ENCODE results near the gene SRGAP3. TPM values are rescaled to one million over a fixed set of nuclear protein-coding genes. Genes with fewer than 3 reads are reported as not detected.

The SRGAP3 gene
- total RNA-seq, 1 experiment from 2014 or later = 17.9 TPM

DNA sequence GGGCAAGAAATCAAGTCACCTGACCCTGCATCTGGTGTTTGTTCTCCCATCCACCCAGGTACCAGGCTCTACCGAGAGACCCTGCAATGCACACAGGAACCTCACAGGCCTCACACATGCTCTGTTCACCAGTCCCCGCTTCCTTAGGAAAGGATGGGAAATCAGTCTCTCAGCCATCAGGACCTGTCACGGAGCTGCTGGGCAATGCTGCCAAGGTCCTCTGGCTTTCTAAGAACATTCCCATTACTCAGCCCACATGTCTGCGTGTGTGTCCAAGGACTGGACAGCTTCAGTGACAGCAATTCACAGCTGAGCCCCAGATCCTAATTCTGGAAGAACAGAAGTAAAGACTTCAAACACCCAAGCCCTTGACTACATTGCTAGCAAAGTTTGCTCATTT, 6.5 kb upstream of the SRGAP3 start:
- peaks cover 10% of the 10 kb centered on the region for H3K9me3 Mint-ChIP-seq
- DNase-seq (ENCODE audit: low spot score) (no peak), ATAC-seq (no peak)
- no peaks in the 10 kb centered on the region for H3K36me3 Mint-ChIP-seq
- no peak overlapping the region for H3K27ac Mint-ChIP-seq
- H3K4me3 Mint-ChIP-seq = no peak overlapping the region
- ChIA-PET CTCF (interaction anchor here (0.8 to 1.0 kb wide), 3 partner anchors 46 to 268 kb away, joined by 3 to 4 read pairs (median 3); no protein-coding TSS in a partner anchor), POLR2A (no interaction called here)
- peaks cover 10% of the 10 kb centered on the region for H3K4me1 Mint-ChIP-seq
- peaks cover 5% of the 10 kb centered on the region; the same call in 1 of the 2 replicates for H3K27me3 Mint-ChIP-seq (ENCODE audit: low read depth)
- TF ChIP-seq ATF1 (CRISPR knock-in tag; IDR thresholded peaks at IDR 0.05) = no peak
- no peak for TF ChIP-seq FOXJ3 (CRISPR knock-in tag; IDR thresholded peaks at IDR 0.05; ENCODE audit: borderline replicate concordance)
- no peak for TF ChIP-seq CREB1 (CRISPR knock-in tag; IDR thresholded peaks at IDR 0.05)
- TF ChIP-seq GTF2I (CRISPR knock-in tag; conservative IDR thresholded peaks at IDR 0.05) = no peak
- no peak for TF ChIP-seq ZNF532 (CRISPR knock-in tag; IDR thresholded peaks at IDR 0.05; ENCODE audit: borderline replicate concordance)
- TF ChIP-seq ZNF317 (CRISPR knock-in tag; IDR thresholded peaks at IDR 0.05; ENCODE audit: borderline replicate concordance, low read depth) = no peak
- TF ChIP-seq AR (CRISPR knock-in tag; IDR thresholded peaks at IDR 0.05) = no peak
- TF ChIP-seq, protein P1, sequence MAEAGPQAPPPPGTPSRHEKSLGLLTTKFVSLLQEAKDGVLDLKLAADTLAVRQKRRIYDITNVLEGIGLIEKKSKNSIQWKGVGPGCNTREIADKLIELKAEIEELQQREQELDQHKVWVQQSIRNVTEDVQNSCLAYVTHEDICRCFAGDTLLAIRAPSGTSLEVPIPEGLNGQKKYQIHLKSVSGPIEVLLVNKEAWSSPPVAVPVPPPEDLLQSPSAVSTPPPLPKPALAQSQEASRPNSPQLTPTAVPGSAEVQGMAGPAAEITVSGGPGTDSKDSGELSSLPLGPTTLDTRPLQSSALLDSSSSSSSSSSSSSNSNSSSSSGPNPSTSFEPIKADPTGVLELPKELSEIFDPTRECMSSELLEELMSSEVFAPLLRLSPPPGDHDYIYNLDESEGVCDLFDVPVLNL (CRISPR knock-in tag; IDR thresholded peaks at IDR 0.05; ENCODE audit: borderline replicate concordance, low read depth) = no peak
- no peak for TF ChIP-seq TEAD1 (CRISPR knock-in tag; IDR thresholded peaks at IDR 0.05)
- no peak for TF ChIP-seq TEAD4 (CRISPR knock-in tag; IDR thresholded peaks at IDR 0.05)
- TF ChIP-seq PREB (CRISPR knock-in tag; IDR thresholded peaks at IDR 0.05; ENCODE audit: borderline replicate concordance) = no peak
- TF ChIP-seq, protein P2, sequence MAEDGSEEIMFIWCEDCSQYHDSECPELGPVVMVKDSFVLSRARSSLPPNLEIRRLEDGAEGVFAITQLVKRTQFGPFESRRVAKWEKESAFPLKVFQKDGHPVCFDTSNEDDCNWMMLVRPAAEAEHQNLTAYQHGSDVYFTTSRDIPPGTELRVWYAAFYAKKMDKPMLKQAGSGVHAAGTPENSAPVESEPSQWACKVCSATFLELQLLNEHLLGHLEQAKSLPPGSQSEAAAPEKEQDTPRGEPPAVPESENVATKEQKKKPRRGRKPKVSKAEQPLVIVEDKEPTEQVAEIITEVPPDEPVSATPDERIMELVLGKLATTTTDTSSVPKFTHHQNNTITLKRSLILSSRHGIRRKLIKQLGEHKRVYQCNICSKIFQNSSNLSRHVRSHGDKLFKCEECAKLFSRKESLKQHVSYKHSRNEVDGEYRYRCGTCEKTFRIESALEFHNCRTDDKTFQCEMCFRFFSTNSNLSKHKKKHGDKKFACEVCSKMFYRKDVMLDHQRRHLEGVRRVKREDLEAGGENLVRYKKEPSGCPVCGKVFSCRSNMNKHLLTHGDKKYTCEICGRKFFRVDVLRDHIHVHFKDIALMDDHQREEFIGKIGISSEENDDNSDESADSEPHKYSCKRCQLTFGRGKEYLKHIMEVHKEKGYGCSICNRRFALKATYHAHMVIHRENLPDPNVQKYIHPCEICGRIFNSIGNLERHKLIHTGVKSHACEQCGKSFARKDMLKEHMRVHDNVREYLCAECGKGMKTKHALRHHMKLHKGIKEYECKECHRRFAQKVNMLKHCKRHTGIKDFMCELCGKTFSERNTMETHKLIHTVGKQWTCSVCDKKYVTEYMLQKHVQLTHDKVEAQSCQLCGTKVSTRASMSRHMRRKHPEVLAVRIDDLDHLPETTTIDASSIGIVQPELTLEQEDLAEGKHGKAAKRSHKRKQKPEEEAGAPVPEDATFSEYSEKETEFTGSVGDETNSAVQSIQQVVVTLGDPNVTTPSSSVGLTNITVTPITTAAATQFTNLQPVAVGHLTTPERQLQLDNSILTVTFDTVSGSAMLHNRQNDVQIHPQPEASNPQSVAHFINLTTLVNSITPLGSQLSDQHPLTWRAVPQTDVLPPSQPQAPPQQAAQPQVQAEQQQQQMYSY (CRISPR knock-in tag; IDR thresholded peaks at IDR 0.05) = no peak
- TF ChIP-seq CBFB (CRISPR knock-in tag; IDR thresholded peaks at IDR 0.05; ENCODE audit: low read depth) = no peak
- no peak for TF ChIP-seq PRRX2 (CRISPR knock-in tag; IDR thresholded peaks at IDR 0.05)
- TF ChIP-seq ZNF512 (CRISPR knock-in tag; IDR thresholded peaks at IDR 0.05; ENCODE audit: borderline replicate concordance) = no peak
- no peak for TF ChIP-seq ZSCAN18 (CRISPR knock-in tag; IDR thresholded peaks at IDR 0.05)
- TF ChIP-seq AFF4 (CRISPR knock-in tag; IDR thresholded peaks at IDR 0.05; ENCODE audit: borderline replicate concordance) = no peak

Measured in WTC11 (cell line).